RWPE2 (cell line): ENCODE measurements around the gene DLGAP4.
A peak's percentile ranks its signal among the peaks of the same experiment; 100 is the strongest.

ENCODE experiments used
- ATAC-seq: fragments of 200-7000 bp; cut with Tn5 transposase; 3 replicates; pipeline ENCODE4 v1.9.1; 2021; ENCODE audit warnings: low read depth
- DNase-seq: peaks from one replicate; pipeline ENCODE4 v3.0.0-alpha.2; 2020; ENCODE audit warnings: low spot score
- H3K27ac ChIP-seq: fragments of 450-650 bp; 2 replicates; pipeline ENCODE4 v1.5.1; 2017; ENCODE audit warnings: mild to moderate bottlenecking; ENCODE audit not compliant: poor library complexity, severe bottlenecking
- H3K27me3 ChIP-seq: fragments of 250-450 bp; sonication (Bioruptor Pico); 2 replicates; pipeline ENCODE4 v1.5.1; 2021; ENCODE audit warnings: mild to moderate bottlenecking, moderate library complexity; ENCODE audit not compliant: insufficient read depth, poor library complexity, severe bottlenecking
- H3K36me3 ChIP-seq: fragments of 250-450 bp; sonication (Bioruptor Pico); 2 replicates; pipeline ENCODE4 v1.5.1; 2020; ENCODE audit warnings: low read depth, mild to moderate bottlenecking, moderate library complexity
- H3K4me1 ChIP-seq: fragments of 250-450 bp; sonication (Bioruptor Pico); 2 replicates; pipeline ENCODE4 v1.5.1; 2021; ENCODE audit warnings: mild to moderate bottlenecking, moderate library complexity; ENCODE audit not compliant: insufficient read depth, poor library complexity, severe bottlenecking
- H3K4me3 ChIP-seq: fragments of 250-450 bp; sonication (Bioruptor Pico); 2 replicates; pipeline ENCODE4 v1.5.1; 2021; ENCODE audit warnings: mild to moderate bottlenecking, moderate library complexity; ENCODE audit not compliant: severe bottlenecking
- H3K9me3 ChIP-seq: fragments of 250-450 bp; sonication (Bioruptor Pico); 2 replicates; pipeline ENCODE4 v1.5.1; 2021; ENCODE audit warnings: mild to moderate bottlenecking, moderate library complexity; ENCODE audit not compliant: severe bottlenecking
- CTCF ChIP-seq: fragments of 450-650 bp; IDR thresholded peaks from one replicate; pipeline ENCODE4 v1.5.1; 2017; ENCODE audit warnings: mild to moderate bottlenecking, moderate library complexity; ENCODE audit not compliant: poor library complexity, severe bottlenecking

The DLGAP4 gene

GRCh38 chr20:36341331-36342020, 35.3 kb downstream of the DLGAP4 start:
- no peaks in the 10 kb centered on the region for H3K27me3 ChIP-seq
- H3K27ac ChIP-seq, result no peak overlapping the region
- no peaks in the 10 kb centered on the region for H3K9me3 ChIP-seq
- no peak overlapping the region for H3K4me3 ChIP-seq
- DNase-seq, result no peak
- H3K4me1 ChIP-seq, result no peaks in the 10 kb centered on the region
- TF ChIP-seq CTCF, result no peak
- ATAC-seq, result no peak
- H3K36me3 ChIP-seq, result no peaks in the 10 kb centered on the region

GRCh38 chr20:36342331-36343120, 36.4 kb downstream of the DLGAP4 start:
- Histone ChIP-seq H3K9me3 (no peaks in the 10 kb centered on the region), H3K4me1 (no peaks in the 10 kb centered on the region), H3K36me3 (no peaks in the 10 kb centered on the region), H3K27ac (no peak overlapping the region), H3K4me3 (no peak overlapping the region), H3K27me3 (no peaks in the 10 kb centered on the region)
- no peak for DNase-seq
- TF ChIP-seq CTCF, result no peak
- ATAC-seq, result no peak

- ATAC-seq, result no peak
- no peak overlapping the region for H3K27ac ChIP-seq
Observed at GRCh38 chr20:36343641-36344040, 37.5 kb downstream of the DLGAP4 start.

DNA sequence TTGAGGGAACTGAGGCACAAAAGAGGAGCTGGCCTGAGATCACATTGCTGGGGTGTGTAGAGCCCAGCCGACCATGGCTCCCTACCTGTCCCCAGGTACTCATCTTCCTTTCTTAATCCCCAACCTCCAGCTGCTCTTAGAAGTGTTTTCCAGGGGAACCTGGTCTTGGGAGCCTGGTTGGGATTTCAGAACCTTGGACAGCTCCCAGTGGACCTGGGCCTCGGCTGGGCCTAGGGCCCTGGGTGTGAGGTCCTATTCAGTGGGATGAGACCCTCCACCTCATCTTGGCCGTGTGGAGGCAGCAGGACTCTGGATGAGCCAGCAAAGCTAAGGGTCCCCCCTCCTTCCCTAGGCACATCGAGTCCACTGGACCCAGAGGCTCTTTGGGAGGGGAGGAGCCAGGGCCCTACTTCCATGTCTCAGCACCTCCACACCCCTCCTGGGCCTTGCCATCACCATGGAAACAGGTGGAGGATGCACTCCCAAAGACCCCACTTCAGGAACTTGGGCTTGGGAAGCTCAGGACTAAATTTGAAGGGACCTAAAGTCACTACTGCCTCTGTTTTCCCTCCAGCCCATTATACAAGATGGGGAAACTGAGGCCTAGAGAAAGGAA, 38.5 kb downstream of the DLGAP4 start:
- Histone ChIP-seq H3K27me3 (no peaks in the 10 kb centered on the region), H3K9me3 (no peaks in the 10 kb centered on the region), H3K36me3 (no peaks in the 10 kb centered on the region), H3K4me1 (no peaks in the 10 kb centered on the region), H3K27ac (no peak overlapping the region), H3K4me3 (no peak overlapping the region)
- peak; percentile 84 for DNase-seq
- peak; percentile 61 for ATAC-seq
- no peak for TF ChIP-seq CTCF

More at GRCh38 chr20:36343641-36344040, 37.5 kb downstream of the DLGAP4 start:
- DNase-seq, result no peak
- Histone ChIP-seq H3K9me3 (no peaks in the 10 kb centered on the region), H3K4me3 (no peak overlapping the region), H3K27me3 (no peaks in the 10 kb centered on the region), H3K4me1 (no peaks in the 10 kb centered on the region), H3K36me3 (no peaks in the 10 kb centered on the region)
- no peak for TF ChIP-seq CTCF
